Measurements from ENCODE around the gene KRTAP5-7.
"Not testable (repeated sequence)": the region's sequence is repeated elsewhere in the genome, so short reads cannot be mapped to it uniquely, and the experiment has no call there.

KRTAP5-7 gene

GRCh38 chr11:71535825-71536224, 8.8 kb downstream of the KRTAP5-7 start:
- Mint-ChIP-seq H3K4me1 (peaks cover 40% of the 10 kb centered on the region), H3K9me3 (peaks cover 3% of the 10 kb centered on the region), H3K4me3 (no peak overlapping the region), H3K27ac (no peak overlapping the region), H3K36me3 (ENCODE audit: low read depth) (no peaks in the 10 kb centered on the region), H3K27me3 (ENCODE audit: low read depth, poor library complexity) (peaks cover 7% of the 10 kb centered on the region)
- DNase-seq = no peak
- no peak for TF ChIP-seq CTCF (IDR thresholded peaks at IDR 0.05)

DNA sequence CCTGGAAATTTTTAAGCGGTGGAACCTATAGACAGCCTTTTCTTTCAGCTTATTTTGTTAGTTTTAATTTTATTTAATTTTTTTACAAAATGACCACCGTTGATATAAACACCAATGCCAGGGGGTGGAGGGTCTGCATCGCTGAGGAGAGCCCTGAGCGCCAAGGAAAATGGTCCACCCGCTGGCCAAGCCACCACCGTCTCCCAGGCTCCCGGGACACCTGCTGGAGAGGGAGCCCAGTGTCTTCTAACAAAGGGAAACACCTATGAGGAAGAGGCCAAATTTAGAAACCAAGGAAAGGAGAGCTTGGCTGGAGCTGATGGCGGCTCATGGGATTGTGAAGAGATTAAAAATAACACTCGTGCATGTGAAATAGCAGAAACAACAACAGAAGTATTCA, 10.5 kb downstream of the KRTAP5-7 start:
- no peak for DNase-seq
- Mint-ChIP-seq H3K27ac (peak overlapping the region; percentile 51), H3K4me3 (no peak overlapping the region), H3K4me1 (peaks cover 36% of the 10 kb centered on the region), H3K9me3 (peaks cover 12% of the 10 kb centered on the region), H3K27me3 (ENCODE audit: low read depth, poor library complexity) (peaks cover 7% of the 10 kb centered on the region), H3K36me3 (ENCODE audit: low read depth) (no peaks in the 10 kb centered on the region)
- no peak for TF ChIP-seq CTCF (IDR thresholded peaks at IDR 0.05)

- Mint-ChIP-seq H3K9me3 (peaks cover 12% of the 10 kb centered on the region), H3K4me1 (peaks cover 38% of the 10 kb centered on the region), H3K27ac (peak within 1 kb of the TSS; percentile 51)
- H3K27me3 Mint-ChIP-seq (ENCODE audit: low read depth, poor library complexity); DNase-seq; H3K4me3 Mint-ChIP-seq; H3K36me3 Mint-ChIP-seq (ENCODE audit: low read depth): not testable (repeated sequence)
These were observed 11.1 kb downstream of the KRTAP5-7 start, which contains the start of gene KRTAP5-8 for GRCh38 chr11:71537977-71538665. Gene KRTAP5-8, plus strand, starts transcription at chr11:71538025. Its CDS starts 31 bp downstream, at chr11:71538056.

DNA sequence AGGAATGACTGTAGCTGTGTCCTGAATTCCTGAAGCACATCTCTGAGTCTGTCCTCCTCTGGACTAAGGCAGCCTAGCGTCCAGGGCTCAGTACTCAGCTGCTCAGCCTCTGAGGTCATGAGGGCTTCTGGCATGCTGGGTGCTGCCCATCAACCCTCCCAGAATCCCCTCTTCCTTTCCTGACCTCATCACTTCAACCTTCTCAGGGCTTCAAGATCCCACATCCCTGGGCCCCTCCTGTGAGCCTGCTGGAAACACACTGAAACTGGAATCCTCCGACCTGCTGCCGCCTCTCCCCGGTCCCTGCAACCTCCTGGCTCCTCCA, 11.6 kb downstream of the KRTAP5-7 start:
- H3K27ac Mint-ChIP-seq = peak overlapping the region; percentile 39

GRCh38 chr11:71539017-71539416, 11.9 kb downstream of the KRTAP5-7 start:
- peak overlapping the region; percentile 11 for H3K27ac Mint-ChIP-seq
- H3K36me3 Mint-ChIP-seq (ENCODE audit: low read depth) = no peaks in the 10 kb centered on the region
- no peak overlapping the region for H3K4me3 Mint-ChIP-seq
- peaks cover 12% of the 10 kb centered on the region for H3K9me3 Mint-ChIP-seq
- TF ChIP-seq CTCF (IDR thresholded peaks at IDR 0.05) = no peak
- peaks cover 7% of the 10 kb centered on the region for H3K27me3 Mint-ChIP-seq (ENCODE audit: low read depth, poor library complexity)
- peaks cover 47% of the 10 kb centered on the region for H3K4me1 Mint-ChIP-seq
- no peak for DNase-seq

More for the DNA sequence above, 11.6 kb downstream of the KRTAP5-7 start:
- Mint-ChIP-seq H3K4me1 (peaks cover 43% of the 10 kb centered on the region), H3K36me3 (ENCODE audit: low read depth) (no peaks in the 10 kb centered on the region), H3K27me3 (ENCODE audit: low read depth, poor library complexity) (peaks cover 7% of the 10 kb centered on the region), H3K9me3 (peaks cover 12% of the 10 kb centered on the region), H3K4me3 (no peak overlapping the region)
- TF ChIP-seq CTCF (IDR thresholded peaks at IDR 0.05) = no peak
- no peak for DNase-seq

GRCh38 chr11:71539971-71540370, 12.9 kb downstream of the KRTAP5-7 start:
- Mint-ChIP-seq H3K9me3 (peaks cover 13% of the 10 kb centered on the region), H3K4me1 (peaks cover 53% of the 10 kb centered on the region)
- not testable (repeated sequence) for H3K4me3 Mint-ChIP-seq; H3K36me3 Mint-ChIP-seq (ENCODE audit: low read depth); DNase-seq; H3K27me3 Mint-ChIP-seq (ENCODE audit: low read depth, poor library complexity); H3K27ac Mint-ChIP-seq

- not testable (repeated sequence) for H3K36me3 Mint-ChIP-seq (ENCODE audit: low read depth); DNase-seq; H3K27me3 Mint-ChIP-seq (ENCODE audit: low read depth, poor library complexity); H3K4me3 Mint-ChIP-seq; H3K27ac Mint-ChIP-seq
- peaks cover 17% of the 10 kb centered on the region for H3K9me3 Mint-ChIP-seq
- H3K4me1 Mint-ChIP-seq = peaks cover 51% of the 10 kb centered on the region
These were observed 13.6 kb downstream of the KRTAP5-7 start for GRCh38 chr11:71540521-71541304.

Measured in nephron progenitor cell (in vitro differentiated cells).